Measurements from ENCODE around the gene DOCK3.
"Not testable (repeated sequence)": the region's sequence is repeated elsewhere in the genome, so short reads cannot be mapped to it uniquely, and the experiment has no call there.

DOCK3 gene

GRCh38 chr3:51340013-51340829 is 665.5 kb downstream of the DOCK3 start:
- no peak for DNase-seq

- DNase-seq, result no peak
Observed at GRCh38 chr3:51340989-51341636, 666.4 kb downstream of the DOCK3 start.

GRCh38 chr3:51343918-51344687 is 669.4 kb downstream of the DOCK3 start:
- DNase-seq, result no peak

DNA sequence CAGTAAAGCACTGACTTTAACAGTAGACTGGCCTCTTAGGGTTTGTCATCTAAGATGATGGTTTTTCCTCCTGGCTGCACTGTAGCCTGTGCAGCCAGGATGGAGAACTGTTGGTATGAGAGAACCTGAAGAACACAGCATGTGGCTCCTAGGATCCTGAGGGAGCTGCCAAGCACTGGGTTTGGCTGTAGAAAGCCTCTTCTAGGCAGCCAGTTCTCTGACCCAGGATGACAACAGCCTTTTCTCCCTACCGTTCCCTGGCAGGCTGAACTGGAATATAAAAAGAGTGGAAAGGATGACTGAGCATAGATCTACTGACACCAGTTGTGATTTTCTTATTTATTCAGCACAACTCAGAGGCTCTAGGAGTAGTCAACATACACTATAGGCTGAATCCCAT is 676.0 kb downstream of the DOCK3 start:
- DNase-seq, result no peak

DNA sequence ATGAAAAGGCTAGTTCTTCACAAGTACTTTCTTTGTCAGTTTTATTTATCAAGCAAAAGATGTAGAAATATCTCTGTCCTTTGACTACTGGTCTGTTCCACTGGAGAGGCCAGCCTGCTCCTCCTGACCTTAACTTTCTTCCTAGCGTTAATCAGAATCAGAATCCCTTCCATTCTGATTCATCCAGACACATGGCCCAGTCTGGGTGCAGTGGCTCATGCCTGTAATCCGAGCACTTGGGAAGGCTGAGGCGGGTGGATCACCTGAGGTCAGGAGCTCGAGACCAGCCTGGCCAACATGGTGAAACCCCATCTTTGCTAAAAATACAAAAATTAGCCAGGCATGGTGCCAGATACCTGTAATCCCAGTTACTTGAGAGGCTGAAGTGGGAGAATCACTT is 678.4 kb downstream of the DOCK3 start:
- DNase-seq, result no peak

DNA sequence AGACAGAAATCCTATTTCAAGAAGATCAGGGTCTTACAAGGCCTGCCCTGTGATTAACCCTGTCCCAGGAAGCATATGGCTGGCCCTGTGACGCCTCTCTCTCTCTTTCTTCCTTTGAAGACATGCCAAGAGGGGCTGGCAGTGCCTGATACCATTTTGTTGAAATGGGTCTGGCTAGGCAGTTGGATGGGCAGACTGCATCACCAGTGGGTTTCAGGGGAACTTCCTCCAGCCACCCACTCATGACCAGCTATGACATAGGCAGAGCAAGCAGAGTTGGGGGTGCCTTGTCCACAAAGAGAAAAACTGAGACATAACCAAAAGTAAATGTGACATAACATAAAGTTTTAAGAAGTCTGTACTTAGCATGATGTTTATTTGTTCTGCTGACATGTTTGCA is 679.0 kb downstream of the DOCK3 start:
- DNase-seq, result no peak

DNA sequence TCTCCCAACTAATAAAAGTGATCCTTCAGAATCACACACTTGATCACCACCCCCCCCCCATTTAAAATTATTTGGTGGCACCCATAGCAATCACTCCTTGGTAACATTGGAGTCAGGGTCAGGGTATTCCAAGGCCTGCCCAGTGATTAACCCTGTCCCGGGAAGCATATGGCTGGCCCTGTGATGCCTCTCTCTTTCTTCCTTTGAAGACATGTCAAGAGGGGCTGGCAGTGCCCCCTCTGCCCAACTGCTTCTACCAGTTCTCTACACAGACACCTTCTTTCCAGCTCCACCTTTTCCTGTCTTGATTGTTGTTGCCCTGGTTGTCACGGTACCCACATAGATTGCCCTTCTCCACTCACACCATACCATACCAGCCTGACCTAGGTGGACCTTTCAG is 679.4 kb downstream of the DOCK3 start:
- no peak for DNase-seq

DNA sequence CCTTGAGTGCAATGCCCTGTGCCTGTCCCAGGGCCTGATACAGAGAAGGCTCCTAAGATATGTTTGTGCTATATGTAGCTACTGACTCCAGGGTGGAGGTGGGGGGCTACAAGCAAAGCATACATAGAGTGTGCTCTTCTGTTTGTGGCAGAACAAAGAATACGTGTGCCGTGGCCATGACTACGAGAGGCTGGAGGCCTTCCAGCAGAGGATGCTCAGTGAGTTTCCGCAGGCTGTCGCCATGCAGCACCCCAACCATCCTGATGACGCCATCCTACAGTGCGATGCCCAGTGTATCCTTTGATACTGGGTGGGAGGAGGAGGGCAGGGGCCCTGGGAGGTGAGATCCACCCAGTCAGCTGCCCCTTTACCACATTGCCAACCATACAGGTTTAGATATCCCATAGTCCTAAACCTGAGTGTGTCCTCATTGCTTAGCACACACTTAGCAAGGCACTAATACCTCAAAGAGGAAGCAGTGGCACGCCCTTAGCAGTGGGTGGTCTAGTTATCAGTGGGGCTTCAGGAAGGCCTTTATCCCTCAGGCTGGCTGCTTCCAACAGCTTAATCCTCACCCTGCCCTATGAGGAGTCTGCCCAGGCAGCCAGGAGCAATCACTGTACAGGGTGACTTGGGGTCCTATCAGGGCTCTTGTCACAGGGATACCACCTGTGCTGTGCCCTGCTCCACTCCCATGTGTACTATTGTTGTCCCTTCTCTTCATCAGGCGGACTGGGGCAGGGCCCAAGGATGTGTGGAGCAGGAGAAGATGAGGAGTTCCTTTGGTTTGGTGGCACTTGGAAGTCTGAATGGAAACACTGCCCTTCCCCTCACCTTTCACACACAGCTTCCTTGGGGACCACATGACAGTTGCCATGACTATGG is 680.2 kb downstream of the DOCK3 start:
- DNase-seq, result no peak

DNA sequence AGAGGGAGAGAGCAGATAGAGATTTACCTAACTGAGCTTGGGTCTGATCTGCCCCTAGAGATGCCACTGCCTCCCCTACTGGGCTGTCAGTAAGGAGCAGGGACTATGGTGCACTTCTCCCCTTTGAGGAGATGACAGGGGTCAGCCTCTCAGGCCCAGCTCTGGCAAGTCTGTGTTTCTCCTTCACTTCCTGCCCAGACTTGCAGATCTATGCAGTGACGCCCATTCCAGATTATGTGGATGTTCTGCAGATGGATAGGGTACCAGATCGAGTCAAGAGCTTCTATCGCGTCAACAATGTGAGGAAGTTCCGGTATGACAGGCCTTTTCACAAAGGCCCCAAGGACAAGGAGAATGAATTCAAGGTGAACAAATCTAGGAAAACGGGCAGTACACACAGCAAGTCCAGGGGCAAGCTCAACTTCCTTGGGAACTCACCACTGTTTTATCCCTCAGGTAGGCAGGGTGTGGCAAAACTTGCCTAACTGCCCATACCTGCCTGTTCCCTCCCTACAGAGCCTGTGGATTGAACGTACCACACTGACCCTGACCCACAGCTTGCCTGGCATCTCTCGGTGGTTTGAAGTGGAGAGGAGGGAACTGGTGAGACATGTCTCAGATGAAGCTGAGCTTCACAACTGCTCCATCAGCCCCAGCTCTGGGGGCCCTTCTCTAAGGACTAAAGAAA is 681.3 kb downstream of the DOCK3 start:
- DNase-seq, result no peak

GRCh38 chr3:51357856-51358255 is 683.1 kb downstream of the DOCK3 start:
- no peak for DNase-seq

- no peak for DNase-seq
Observed at GRCh38 chr3:51358981-51359380, 684.3 kb downstream of the DOCK3 start.

- DNase-seq, result no peak
Observed at GRCh38 chr3:51360806-51361205, 686.1 kb downstream of the DOCK3 start.

DNA sequence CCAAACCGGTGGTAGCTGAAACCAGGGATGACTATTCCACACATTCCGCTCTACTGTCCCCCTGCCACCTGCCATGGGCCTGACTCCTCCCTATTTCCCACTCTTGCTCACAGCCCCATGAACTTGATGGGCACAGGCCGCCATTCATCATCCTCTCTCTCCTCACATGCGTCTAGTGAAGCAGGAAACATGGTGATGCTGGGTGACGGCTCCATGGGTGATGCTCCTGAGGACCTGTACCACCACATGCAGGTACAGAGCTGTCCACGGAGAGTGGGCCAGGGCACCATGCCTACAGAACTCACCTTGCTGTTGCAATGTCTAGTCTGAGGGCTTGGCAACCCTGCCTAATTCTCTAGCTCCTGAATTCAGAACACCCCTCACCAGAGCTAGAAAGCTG is 687.0 kb downstream of the DOCK3 start:
- no peak for DNase-seq

DNA sequence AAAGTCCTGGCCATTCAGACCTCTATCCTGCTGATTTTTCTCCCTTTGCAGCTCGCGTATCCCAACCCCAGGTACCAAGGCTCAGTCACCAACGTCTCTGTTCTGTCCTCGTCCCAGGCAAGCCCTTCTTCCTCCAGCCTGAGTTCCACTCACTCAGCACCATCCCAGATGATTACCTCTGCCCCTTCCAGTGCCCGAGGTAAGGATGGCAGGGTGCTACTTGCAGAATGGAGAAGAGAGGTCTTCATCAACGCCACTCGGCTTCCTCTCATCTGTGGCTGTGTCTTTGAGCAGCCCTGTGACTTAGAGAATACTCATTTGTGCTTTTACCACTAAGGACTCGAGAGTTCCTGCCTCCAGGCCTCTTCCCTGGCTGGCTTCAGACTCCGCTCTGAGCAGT is 687.7 kb downstream of the DOCK3 start:
- DNase-seq, result no peak

DNA sequence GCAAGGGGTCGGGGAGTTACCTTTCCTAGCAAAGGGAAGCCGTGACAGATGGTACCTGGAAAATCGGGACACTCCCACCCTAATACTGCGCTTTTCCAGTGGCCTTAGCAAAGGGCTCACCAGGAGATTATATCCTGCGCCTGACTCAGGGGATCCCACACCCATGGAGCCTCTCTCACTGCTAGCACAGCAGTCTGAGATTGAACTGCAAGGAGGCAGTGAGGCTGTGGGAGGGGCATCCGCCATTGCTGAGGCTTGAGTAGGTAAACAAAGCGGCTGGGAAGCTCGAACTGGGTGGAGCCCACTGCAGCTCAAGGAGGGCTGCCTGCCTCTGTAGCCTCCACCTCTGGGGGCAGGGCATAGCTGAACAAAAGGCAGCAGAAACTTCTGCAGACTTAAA is 693.5 kb downstream of the DOCK3 start:
- DNase-seq, result not testable (repeated sequence)

- DNase-seq, result peak; percentile 57 to 58
Observed at GRCh38 chr3:51371943-51372557, 697.3 kb downstream of the DOCK3 start.

DNA sequence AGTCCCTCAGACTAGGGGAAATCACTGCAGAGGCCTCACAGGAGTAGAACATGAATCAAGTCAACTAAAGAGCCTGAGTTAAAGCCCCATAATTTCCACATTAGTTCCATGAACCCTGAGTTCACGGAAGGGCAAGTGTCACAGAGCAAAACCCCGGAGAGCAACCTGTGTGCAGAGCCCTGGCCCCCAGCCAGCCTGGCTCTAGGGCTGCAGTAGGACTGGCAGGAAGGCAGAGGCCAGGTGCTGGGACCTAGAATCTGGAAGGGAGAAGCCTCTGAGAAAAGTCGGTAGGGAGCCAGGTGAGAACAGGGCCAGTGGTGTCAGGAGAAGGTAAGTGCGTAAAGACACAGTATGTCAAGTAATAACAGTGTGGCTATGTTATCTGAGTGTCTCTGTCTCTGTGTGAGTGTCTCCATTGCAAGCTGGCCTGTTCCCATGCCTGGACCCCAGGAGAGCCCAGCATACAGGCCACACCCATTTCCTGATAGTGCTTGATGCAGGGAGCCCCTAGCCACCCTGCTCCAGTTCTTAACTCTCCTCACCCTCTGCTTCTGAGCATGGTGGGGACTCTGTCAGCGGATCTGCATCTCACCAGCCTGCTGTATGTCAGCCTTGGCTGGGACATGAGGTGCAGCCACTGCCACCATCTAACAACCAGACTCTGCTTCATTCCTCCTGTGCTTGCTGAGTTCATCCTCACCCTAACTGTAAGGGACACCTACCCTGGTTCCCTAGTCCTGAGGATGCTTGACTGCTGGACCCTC is 699.1 kb downstream of the DOCK3 start:
- DNase-seq, result no peak

DNA sequence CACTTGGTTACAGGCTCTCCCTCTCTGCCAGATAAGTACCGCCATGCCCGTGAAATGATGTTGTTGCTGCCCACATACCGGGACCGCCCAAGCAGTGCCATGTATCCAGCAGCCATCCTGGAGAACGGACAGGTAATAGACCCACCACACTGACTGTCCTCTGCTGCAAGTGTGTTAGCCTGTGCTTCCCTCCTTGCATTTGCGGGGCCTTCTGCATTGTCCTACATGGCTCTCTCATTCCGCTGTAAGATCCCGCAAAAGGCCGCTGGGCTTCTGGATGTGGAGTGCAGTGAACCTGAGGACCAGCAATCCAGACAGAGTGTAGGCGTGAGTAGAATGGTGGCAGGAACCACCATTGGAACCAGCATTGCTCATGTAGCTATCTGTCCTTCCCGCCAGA is 699.7 kb downstream of the DOCK3 start:
- DNase-seq, result no peak

- DNase-seq, result no peak
Observed at GRCh38 chr3:51375136-51375535, 700.4 kb downstream of the DOCK3 start.

DNA sequence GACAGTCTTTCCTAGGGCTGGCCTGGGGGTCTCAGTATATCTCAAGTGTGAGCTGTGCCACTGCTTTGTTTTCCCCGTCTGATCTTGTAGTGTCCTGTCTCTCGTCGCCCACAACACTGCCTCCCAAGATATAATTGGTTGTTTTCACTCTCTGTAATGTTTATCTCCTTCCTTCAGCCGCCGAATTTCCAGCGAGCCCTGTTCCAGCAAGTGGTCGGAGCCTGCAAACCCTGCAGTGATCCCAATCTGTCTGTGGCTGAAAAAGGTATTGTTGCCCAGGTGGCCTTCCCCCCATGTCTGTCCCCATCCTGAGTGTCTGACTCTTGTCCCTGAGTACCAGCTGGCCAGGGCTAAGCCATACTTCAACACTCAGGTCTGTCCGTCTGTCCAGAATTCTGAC is 700.8 kb downstream of the DOCK3 start:
- no peak for DNase-seq

DNA sequence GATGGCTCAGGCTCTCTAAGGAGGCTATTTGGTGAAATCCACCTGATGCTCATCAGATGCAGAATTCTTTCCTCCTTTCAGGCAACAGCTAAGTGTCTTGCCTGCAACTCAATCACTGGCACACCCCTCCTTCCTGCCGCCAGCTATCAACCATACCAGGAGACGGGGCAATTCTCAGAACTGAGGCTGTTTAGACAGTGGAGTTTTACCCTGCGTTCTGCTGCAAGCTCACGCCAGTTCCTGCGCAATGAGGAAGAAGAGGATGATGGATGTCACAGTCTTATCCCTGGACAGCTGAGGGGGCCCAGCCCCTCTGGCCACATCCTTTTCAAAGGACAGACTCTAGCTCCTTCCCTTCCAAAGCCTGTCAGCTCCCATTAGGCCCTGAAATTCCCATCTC is 703.3 kb downstream of the DOCK3 start:
- DNase-seq, result no peak

All from SHP77 (cell line).